Measurements from ENCODE around the gene NUP58. TPM values are rescaled to one million over a fixed set of nuclear protein-coding genes. Genes with fewer than 3 reads are reported as not detected.

The NUP58 gene
- total and polyA plus RNA-seq, 8 donors, result 59.4 to 78.2 (median 62.6) TPM

- intact Hi-C loops (cut with DNase I), result no loop called here
These were observed 70.5 kb downstream of the NUP58 start, which contains the start of gene ATP8A2 for GRCh38 chr13:25371875-25372283. Gene ATP8A2, plus strand, starts transcription at chr13:25371974. Its CDS starts 239 bp downstream, at chr13:25372213.

DNA sequence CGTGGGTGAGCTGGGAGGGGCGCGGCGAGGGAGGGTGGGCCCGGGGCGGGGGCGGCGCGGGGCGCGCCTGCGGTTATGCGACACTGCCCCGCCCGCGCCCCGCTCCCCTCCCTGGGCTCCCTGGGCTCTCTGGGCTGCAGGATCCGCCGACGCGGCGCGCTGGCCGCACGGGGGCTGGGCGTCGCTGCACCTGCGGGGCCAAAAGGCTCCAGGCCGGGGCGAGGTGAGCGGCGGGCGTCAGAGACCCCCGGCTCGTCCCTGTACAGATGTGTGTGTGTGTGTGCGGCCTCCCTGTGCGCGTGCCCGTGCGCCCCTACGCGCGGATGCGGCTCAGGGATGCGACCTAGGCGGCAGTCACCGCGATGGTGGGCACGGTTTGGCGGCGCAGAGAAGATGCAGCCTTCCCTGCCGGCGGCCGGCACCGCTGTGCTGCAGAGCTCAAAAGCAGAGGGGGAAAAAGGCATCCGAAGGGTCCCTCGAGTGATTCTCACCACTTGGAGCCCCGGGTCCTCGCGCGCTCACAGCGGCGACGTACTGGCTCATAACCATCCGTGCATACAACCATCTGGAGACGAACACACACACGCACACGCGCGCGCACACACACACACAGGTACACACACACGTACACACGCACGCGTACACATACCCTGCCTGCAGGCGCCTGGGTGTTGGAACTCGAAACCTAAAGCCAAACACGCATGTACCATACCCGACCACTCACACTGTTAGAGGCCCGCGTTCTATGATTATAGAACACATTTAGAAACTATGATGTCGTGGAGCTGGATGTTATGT, 71.1 kb downstream of the NUP58 start:
- intact Hi-C loops (cut with DNase I), result no loop called here

More at GRCh38 chr13:25371875-25372283, 70.5 kb downstream of the NUP58 start, which contains the start of gene ATP8A2:
- DNase-seq, result no peak
- no peaks in the 10 kb centered on the region for H3K9me3 ChIP-seq
- peak within 1 kb of the TSS in 1 of 2 donors; percentile 17 for H3K4me3 ChIP-seq
- H3K27me3 ChIP-seq, result peaks cover 58 to 88% of the 10 kb centered on the region in 2 donors
- TF ChIP-seq, protein P1, sequence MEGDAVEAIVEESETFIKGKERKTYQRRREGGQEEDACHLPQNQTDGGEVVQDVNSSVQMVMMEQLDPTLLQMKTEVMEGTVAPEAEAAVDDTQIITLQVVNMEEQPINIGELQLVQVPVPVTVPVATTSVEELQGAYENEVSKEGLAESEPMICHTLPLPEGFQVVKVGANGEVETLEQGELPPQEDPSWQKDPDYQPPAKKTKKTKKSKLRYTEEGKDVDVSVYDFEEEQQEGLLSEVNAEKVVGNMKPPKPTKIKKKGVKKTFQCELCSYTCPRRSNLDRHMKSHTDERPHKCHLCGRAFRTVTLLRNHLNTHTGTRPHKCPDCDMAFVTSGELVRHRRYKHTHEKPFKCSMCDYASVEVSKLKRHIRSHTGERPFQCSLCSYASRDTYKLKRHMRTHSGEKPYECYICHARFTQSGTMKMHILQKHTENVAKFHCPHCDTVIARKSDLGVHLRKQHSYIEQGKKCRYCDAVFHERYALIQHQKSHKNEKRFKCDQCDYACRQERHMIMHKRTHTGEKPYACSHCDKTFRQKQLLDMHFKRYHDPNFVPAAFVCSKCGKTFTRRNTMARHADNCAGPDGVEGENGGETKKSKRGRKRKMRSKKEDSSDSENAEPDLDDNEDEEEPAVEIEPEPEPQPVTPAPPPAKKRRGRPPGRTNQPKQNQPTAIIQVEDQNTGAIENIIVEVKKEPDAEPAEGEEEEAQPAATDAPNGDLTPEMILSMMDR (IDR thresholded peaks at IDR 0.05), result no peak
- no peaks in the 10 kb centered on the region for H3K36me3 ChIP-seq
- peak; percentile 14 for ATAC-seq
- no peak within 1 kb of the TSS for H3K27ac ChIP-seq
- H3K4me1 ChIP-seq, result peaks cover 0 to 10% of the 10 kb centered on the region in 2 donors

GRCh38 chr13:25375727-25376358, 74.4 kb downstream of the NUP58 start:
- no peaks in the 10 kb centered on the region for H3K36me3 ChIP-seq
- intact Hi-C loops (cut with DNase I), result no loop called here
- no peaks in the 10 kb centered on the region for H3K9me3 ChIP-seq
- ATAC-seq (peak; percentile 75), DNase-seq (peak in 1 of 4 donors; percentile 39)
- TF ChIP-seq, protein P1 (IDR thresholded peaks at IDR 0.05), result peak; percentile 48 to 60
- H3K4me3 ChIP-seq, result no peak overlapping the region
- H3K27me3 ChIP-seq, result peaks cover 38 to 63% of the 10 kb centered on the region in 2 donors
- no peak overlapping the region for H3K27ac ChIP-seq
- H3K4me1 ChIP-seq, result peaks cover 0 to 10% of the 10 kb centered on the region in 2 donors

More for the DNA sequence above, 71.1 kb downstream of the NUP58 start:
- DNase-seq, result no peak
- peak; percentile 31 for ATAC-seq
- Histone ChIP-seq H3K4me1 (peaks cover 0 to 10% of the 10 kb centered on the region in 2 donors), H3K27me3 (peaks cover 58 to 90% of the 10 kb centered on the region in 2 donors), H3K9me3 (no peaks in the 10 kb centered on the region), H3K4me3 (peak overlapping the region in 1 of 2 donors; percentile 17), H3K36me3 (no peaks in the 10 kb centered on the region), H3K27ac (no peak overlapping the region)
- TF ChIP-seq, protein P1 (IDR thresholded peaks at IDR 0.05), result no peak

DNA sequence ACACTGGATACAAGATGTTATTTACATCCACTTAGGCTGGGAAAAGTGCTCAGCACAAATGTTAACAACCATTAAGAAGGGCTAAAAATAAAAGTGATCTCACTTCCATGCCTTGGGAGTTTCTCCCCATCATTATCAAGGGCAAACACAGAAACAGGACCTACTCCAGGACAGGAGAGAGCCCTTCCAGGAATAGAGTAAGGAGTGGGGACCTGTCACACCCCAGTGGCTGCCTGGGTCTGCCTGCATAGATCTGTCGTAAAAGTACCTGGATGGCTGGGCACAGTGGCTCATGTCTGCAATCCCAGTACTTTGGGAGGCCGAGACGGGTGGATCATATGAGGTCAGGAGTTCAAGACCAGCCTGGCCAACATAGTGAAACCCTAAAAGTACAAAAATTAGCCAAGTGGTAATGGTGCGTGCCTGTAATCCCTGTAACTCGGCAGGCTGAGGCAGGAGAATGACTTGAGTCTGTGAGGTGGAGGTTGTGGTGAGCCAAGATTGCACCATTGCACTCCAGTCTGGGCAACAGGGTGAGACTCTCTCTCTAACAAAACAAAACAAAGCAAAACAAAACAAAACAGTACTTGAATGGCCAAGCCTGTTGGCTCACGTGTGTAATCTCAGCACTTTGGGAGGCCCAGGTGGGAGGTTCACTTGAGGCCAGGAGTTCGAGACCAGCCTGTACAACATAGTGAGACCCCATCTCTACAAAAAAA, 76.0 kb downstream of the NUP58 start:
- intact Hi-C loops (cut with DNase I), result no loop called here
- ATAC-seq (peak; percentile 79), DNase-seq (no peak)
- Histone ChIP-seq H3K27me3 (peaks cover 25 to 54% of the 10 kb centered on the region in 2 donors), H3K9me3 (no peaks in the 10 kb centered on the region), H3K4me1 (peaks cover 0 to 3% of the 10 kb centered on the region in 2 donors), H3K27ac (no peak overlapping the region), H3K36me3 (no peaks in the 10 kb centered on the region), H3K4me3 (no peak overlapping the region)
- TF ChIP-seq, protein P1 (IDR thresholded peaks at IDR 0.05), result no peak
